GM19468 (cell line): ENCODE measurements around the gene KCNJ18.
"Not testable (repeated sequence)": the region's sequence is repeated elsewhere in the genome, so short reads cannot be mapped to it uniquely, and the experiment has no call there.

ENCODE experiments used
- ATAC-seq: cut with Tn5 transposase; IDR thresholded peaks from one replicate; pipeline ENCODE4 v1.9.1; 2021; ENCODE audit warnings: mild to moderate bottlenecking, moderate library complexity, moderate number of reproducible peaks; ENCODE audit not compliant: unreplicated experiment; ENCODE audit errors: extremely low read depth

Gene KCNJ18

GRCh38 chr17:21683897-21684296 lies 8.4 kb upstream of the KCNJ18 start:
- ATAC-seq: not testable (repeated sequence)

- not testable (repeated sequence) for ATAC-seq
These were observed 7.9 kb upstream of the KCNJ18 start for GRCh38 chr17:21684384-21684783.

GRCh38 chr17:21685061-21685795 lies 7.1 kb upstream of the KCNJ18 start:
- ATAC-seq: not testable (repeated sequence)

GRCh38 chr17:21686165-21687015 lies 5.9 kb upstream of the KCNJ18 start:
- no peak for ATAC-seq

GRCh38 chr17:21687136-21687953 lies 5.0 kb upstream of the KCNJ18 start:
- ATAC-seq: no peak

GRCh38 chr17:21688293-21688949 lies 3.9 kb upstream of the KCNJ18 start:
- ATAC-seq: no peak

GRCh38 chr17:21689604-21690003 lies 2.7 kb upstream of the KCNJ18 start:
- no peak for ATAC-seq

GRCh38 chr17:21690811-21691210 lies 1.5 kb upstream of the KCNJ18 start:
- ATAC-seq: not testable (repeated sequence)

GRCh38 chr17:21691481-21691880 lies 842 bp upstream of the KCNJ18 start:
- ATAC-seq: not testable (repeated sequence)

- not testable (repeated sequence) for ATAC-seq
These were observed 362 bp downstream of the KCNJ18 start for GRCh38 chr17:21692704-21693065.

- ATAC-seq: not testable (repeated sequence)
These were observed 1.1 kb downstream of the KCNJ18 start for GRCh38 chr17:21693391-21693796.

GRCh38 chr17:21693937-21694336 lies 1.6 kb downstream of the KCNJ18 start:
- ATAC-seq: not testable (repeated sequence)

GRCh38 chr17:21696227-21696626 lies 3.9 kb downstream of the KCNJ18 start:
- ATAC-seq: not testable (repeated sequence)

- ATAC-seq: not testable (repeated sequence)
These were observed 4.7 kb downstream of the KCNJ18 start for GRCh38 chr17:21696842-21697507.

GRCh38 chr17:21697508-21697860 lies 5.2 kb downstream of the KCNJ18 start:
- ATAC-seq: not testable (repeated sequence)

GRCh38 chr17:21698437-21699075 lies 6.2 kb downstream of the KCNJ18 start:
- not testable (repeated sequence) for ATAC-seq

GRCh38 chr17:21699124-21699523 lies 6.8 kb downstream of the KCNJ18 start:
- ATAC-seq: not testable (repeated sequence)

- ATAC-seq: not testable (repeated sequence)
These were observed 7.4 kb downstream of the KCNJ18 start for GRCh38 chr17:21699573-21700236.
